B cell (primary cell): ENCODE data around the gene APLF.

ENCODE experiments used
- EZH2 ChIP-seq: IDR thresholded peaks from 2 replicates; pipeline ENCODE4 v1.6.1; 2012; ENCODE audit warnings: borderline replicate concordance, low read depth, mild to moderate bottlenecking, moderate library complexity, low read length; ENCODE audit not compliant: insufficient read depth, poor library complexity, severe bottlenecking
- TF ChIP-seq, protein P1 (sequence below): fragments of 200-600 bp; IDR thresholded peaks from one replicate; pipeline ENCODE4 v1.8.0; 2022; ENCODE audit warnings: antibody characterized with exemption, mild to moderate bottlenecking

DNA sequence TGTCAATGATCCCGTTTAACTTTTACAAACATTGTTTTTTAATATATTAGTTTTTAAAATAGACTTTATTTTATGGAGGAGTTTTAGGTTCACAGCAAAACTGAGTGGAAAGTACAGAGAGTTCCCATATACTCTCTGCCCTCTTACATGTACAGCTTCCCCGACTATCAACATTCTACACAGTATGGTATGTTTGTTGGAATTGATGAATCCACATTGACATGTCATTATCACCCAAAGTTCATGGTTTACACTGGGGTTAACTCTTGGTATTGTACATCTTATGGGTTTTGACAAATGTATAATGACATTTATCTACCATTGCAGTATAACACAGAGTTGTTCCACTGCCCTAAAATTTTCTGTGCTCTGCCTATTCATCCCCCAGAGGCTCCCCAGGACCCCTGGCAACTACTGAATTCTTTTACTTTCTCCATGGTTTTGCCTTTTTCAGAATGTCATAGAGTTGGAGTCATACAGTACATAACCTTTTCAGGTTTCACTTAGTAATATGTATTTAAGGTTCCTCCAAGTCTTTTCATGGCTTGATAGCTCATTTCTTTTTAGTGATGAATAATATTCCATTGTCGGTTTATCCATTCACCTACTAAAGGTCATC, 5.5 kb downstream of the APLF start:
- TF ChIP-seq, protein P1, sequence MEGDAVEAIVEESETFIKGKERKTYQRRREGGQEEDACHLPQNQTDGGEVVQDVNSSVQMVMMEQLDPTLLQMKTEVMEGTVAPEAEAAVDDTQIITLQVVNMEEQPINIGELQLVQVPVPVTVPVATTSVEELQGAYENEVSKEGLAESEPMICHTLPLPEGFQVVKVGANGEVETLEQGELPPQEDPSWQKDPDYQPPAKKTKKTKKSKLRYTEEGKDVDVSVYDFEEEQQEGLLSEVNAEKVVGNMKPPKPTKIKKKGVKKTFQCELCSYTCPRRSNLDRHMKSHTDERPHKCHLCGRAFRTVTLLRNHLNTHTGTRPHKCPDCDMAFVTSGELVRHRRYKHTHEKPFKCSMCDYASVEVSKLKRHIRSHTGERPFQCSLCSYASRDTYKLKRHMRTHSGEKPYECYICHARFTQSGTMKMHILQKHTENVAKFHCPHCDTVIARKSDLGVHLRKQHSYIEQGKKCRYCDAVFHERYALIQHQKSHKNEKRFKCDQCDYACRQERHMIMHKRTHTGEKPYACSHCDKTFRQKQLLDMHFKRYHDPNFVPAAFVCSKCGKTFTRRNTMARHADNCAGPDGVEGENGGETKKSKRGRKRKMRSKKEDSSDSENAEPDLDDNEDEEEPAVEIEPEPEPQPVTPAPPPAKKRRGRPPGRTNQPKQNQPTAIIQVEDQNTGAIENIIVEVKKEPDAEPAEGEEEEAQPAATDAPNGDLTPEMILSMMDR, result no peak
- no peak for TF ChIP-seq EZH2
